GM12878 (cell line): Measurements from ENCODE around the gene ANKIB1. TPM values are rescaled to one million over a fixed set of nuclear protein-coding genes. Genes with fewer than 3 reads are reported as not detected.

Experiments used
- ATAC-seq: fragments of 200-7000 bp; cut with Tn5 transposase; 3 replicates; pipeline ENCODE4 v1.9.1; 2020; ENCODE audit warnings: mild to moderate bottlenecking, moderate library complexity
- BruUV-seq: library from RNA; stranded (reverse); fragments of 400-500 nt; replicated peaks from 2 replicates; lab custom pipeline; 2021; lab: Mats Ljungman, UMichigan
- CTCF ChIA-PET: fragments of 300-600 bp; sonication (Branson Sonifier 250); formaldehyde crosslinking; extraction: SDS; loops from one replicate; lab custom pipeline; 2021; ENCODE audit warnings: inconsistent platforms; lab: Yijun Ruan, JAX
- POLR2A ChIA-PET: fragments of 350-600 bp; formaldehyde crosslinking; extraction: SDS; loops from one replicate; lab custom pipeline; 2021; ENCODE audit warnings: inconsistent platforms; lab: Charles Lee
- RAD21 ChIA-PET: fragments of 300-600 bp; sonication (Branson Sonifier 250); formaldehyde crosslinking; loops from one replicate; lab custom pipeline; 2023; ENCODE audit warnings: antibody characterized with exemption; ENCODE audit not compliant: unreplicated experiment; lab: Charles Lee
- SMC1A ChIA-PET: fragments of 300-600 bp; sonication (Branson Sonifier 250); formaldehyde crosslinking; loops from one replicate; lab custom pipeline; 2023; ENCODE audit not compliant: unreplicated experiment, uncharacterized antibody; lab: Charles Lee
- DNase-seq: peaks from one replicate; pipeline ENCODE4 v3.0.0-alpha.2; 2011; ENCODE audit warnings: low read depth, low spot score
- FAIRE-seq: peaks from 3 replicates; lab custom pipeline; 2011; peaks lifted over from hg19 to GRCh38; lab: Jason Lieb, UNC
- H2AFZ ChIP-seq: 2 replicates; pipeline ENCODE4 v1.6.0; 2011; ENCODE audit warnings: low read depth, low read length, control low read depth; ENCODE audit not compliant: control insufficient read depth
- H3K27ac ChIP-seq: 2 replicates; pipeline ENCODE4 v1.5.1; 2011; ENCODE audit warnings: control low read depth; ENCODE audit not compliant: control insufficient read depth, insufficient read depth
- H3K27me3 ChIP-seq, 2 experiments: replicated peaks in 1 of 2; 2 replicates each; pipeline versions ENCODE4 v1.6.0 to v1.6.1; 2011; ENCODE audit warnings: low read length in 1 of 2; ENCODE audit not compliant: control insufficient read depth in 2 of 2, insufficient read depth in 2 of 2
- H3K36me3 ChIP-seq, 2 experiments: 2 replicates each; pipeline ENCODE4 v1.5.1; 2011; ENCODE audit warnings: low read length in 1 of 2; ENCODE audit not compliant: control insufficient read depth in 2 of 2, insufficient read depth in 2 of 2
- H3K4me1 ChIP-seq: 2 replicates; pipeline ENCODE4 v1.6.1; 2011; ENCODE audit warnings: mild to moderate bottlenecking, low read length, moderate library complexity, mixed read lengths; ENCODE audit not compliant: control insufficient read depth, insufficient read depth
- H3K4me2 ChIP-seq: 2 replicates; pipeline ENCODE4 v1.6.0; 2011; ENCODE audit warnings: control low read depth; ENCODE audit not compliant: control insufficient read depth, insufficient read depth
- H3K4me3 ChIP-seq: fragments of 200-600 bp; sonication (generic); 2 replicates; pipeline ENCODE4 v1.5.1; 2016
- H3K79me2 ChIP-seq: 2 replicates; pipeline ENCODE4 v1.6.0; 2011; ENCODE audit warnings: low read length; ENCODE audit not compliant: control insufficient read depth, insufficient read depth
- H3K9ac ChIP-seq: 2 replicates; pipeline ENCODE4 v1.8.0; 2011; ENCODE audit warnings: low read length, control low read depth, mixed read lengths; ENCODE audit not compliant: control insufficient read depth, insufficient read depth
- H3K9me3 ChIP-seq: replicated peaks from 3 replicates; pipeline ENCODE4 v1.5.1; 2011; ENCODE audit warnings: mild to moderate bottlenecking, low read length; ENCODE audit not compliant: control insufficient read depth, insufficient read depth
- H4K20me1 ChIP-seq: 2 replicates; pipeline ENCODE4 v1.6.0; 2011; ENCODE audit not compliant: control insufficient read depth, insufficient read depth
- IRF4 ChIP-seq: IDR thresholded peaks from 2 replicates; pipeline ENCODE4 v1.6.1; 2011; ENCODE audit warnings: low read depth, low read length
- JUNB ChIP-seq: IDR thresholded peaks from 2 replicates; pipeline ENCODE4 v1.6.1; 2016; ENCODE audit warnings: antibody characterized with exemption, mild to moderate bottlenecking
- USF1 ChIP-seq: IDR thresholded peaks from 2 replicates; pipeline ENCODE4 v1.6.1; 2011; ENCODE audit warnings: borderline replicate concordance, low read depth, mild to moderate bottlenecking, moderate library complexity, mixed read lengths, low read length; ENCODE audit not compliant: insufficient read depth; ENCODE audit errors: extremely low read length
- WGBS: methylation state at CpG from one replicate; pipeline ENCODE4 v1.1.6; 2016; ENCODE audit warnings: low lambda C conversion rate; ENCODE audit not compliant: insufficient replicate concordance, insufficient coverage; ENCODE audit errors: missing lambda C conversion rate; 5-methylcytosine and 5-hydroxymethylcytosine counted together
- in situ Hi-C: fragments of 300-500 bp; cut with MboI; formaldehyde crosslinking; loops from 9 replicates; pipeline ENCODE4 v1.14.3; 2018; ENCODE audit warnings: mixed read lengths
- intact Hi-C: fragments of 100-400 bp; cut with micrococcal nuclease; formaldehyde crosslinking; loops from one replicate; pipeline ENCODE4 v1.14.2; 2022; ENCODE audit not compliant: unreplicated experiment
- polyA plus RNA-seq, 11 experiments: library from polyadenylated mRNA; depleted of rRNA in 4 of 11; unstranded in 6 of 11; stranded (reverse) in 5 of 11; fragments of >200 nt; fragmentation: Nextera tagmentation in 4 of 11; fragmentation: Illumina TruSeq in 1 of 11; extraction: Ambion mirVana in 4 of 11; extraction: Trizol in 1 of 11; gene quantifications; 1 replicate in 1 of 11; 2 replicates in 10 of 11; pipeline versions ENCODE4 v1.2.1 to v1.2.3, GENCODE V29; 2011 to 2016; ENCODE audit warnings: inconsistent platforms in 2 of 11, missing spikeins in 2 of 11, low read depth in 1 of 11
- total RNA-seq, 4 experiments: library from RNA; depleted of rRNA in 3 of 4; stranded (reverse); fragments of >200 nt in 3 of 4; fragmentation: Illumina TruSeq in 1 of 4; extraction: Trizol in 1 of 4; gene quantifications; 2 replicates each; pipeline versions ENCODE4 v1.2.1 to v1.2.3, GENCODE V29; 2013 to 2021

ANKIB1 gene
- total and polyA plus RNA-seq, 10 of the 15 experiments (the other 5 are each of a cell fraction or from before 2014, with no cell fraction given), result 9.0 to 54.0 (median 21.9) TPM

GRCh38 chr7:92292981-92293380 is 47.2 kb downstream of the ANKIB1 start:
- H3K4me1 ChIP-seq, result peaks cover 21% of the 10 kb centered on the region
- H3K4me3 ChIP-seq, result no peak overlapping the region
- H2AFZ ChIP-seq, result no peak overlapping the region
- no TSS peak for BruUV-seq
- H3K27ac ChIP-seq, result no peak overlapping the region
- ChIA-PET SMC1A (interaction anchor here (0.7 to 3.3 kb wide), 6 partner anchors 9 to 53 kb away, joined by 3 to 13 read pairs (median 12); no protein-coding TSS in a partner anchor), RAD21 (interaction anchor here (0.7 to 1.6 kb wide), 2 partner anchors 46 to 157 kb away, joined by 3 to 11 read pairs; partner anchors contain the start of genes ANKIB1 and KRIT1)
- H3K36me3 ChIP-seq, result peaks cover 0 to 2% of the 10 kb centered on the region in 2 experiments; a peak in 1 of 4 replicates
- peak overlapping the region; percentile 38; the same call in 1 of the 2 replicates for H3K4me2 ChIP-seq
- no peaks in the 10 kb centered on the region for H3K27me3 ChIP-seq
- no peak for TF ChIP-seq IRF4
- TF ChIP-seq, all 136 proteins: peak for 0
- in situ Hi-C loops (no loop called here), intact Hi-C loops (no loop called here)
- ChIA-PET POLR2A (interaction anchor here (1.2 to 2.1 kb wide), 2 partner anchors 12 to 46 kb away, joined by 3 to 6 read pairs; partner anchors contain the start of genes ANKIB1 and KRIT1), CTCF (interaction anchor here (0.8 to 2.4 kb wide), 7 partner anchors 9 to 412 kb away, joined by 3 to 6 read pairs (median 4); partner anchors contain the start of gene MTERF1)
- Histone ChIP-seq H3K9ac (no peak overlapping the region), H4K20me1 (no peaks in the 10 kb centered on the region), H3K9me3 (no peaks in the 10 kb centered on the region; the same call in 2 of the 3 replicates), H3K79me2 (peaks cover 42% of the 10 kb centered on the region)
- 19% methylated on average over 3 of the region's 3 CpGs for WGBS
- DNase-seq (no peak), ATAC-seq (peak; percentile 72), FAIRE-seq (no peak)

GRCh38 chr7:92293896-92294590 is 48.3 kb downstream of the ANKIB1 start:
- Histone ChIP-seq H3K4me2 (no peak overlapping the region), H3K27ac (no peak overlapping the region), H3K9ac (no peak overlapping the region), H3K4me1 (peaks cover 21% of the 10 kb centered on the region), H3K4me3 (no peak overlapping the region), H3K9me3 (no peaks in the 10 kb centered on the region; the same call in 2 of the 3 replicates), H3K79me2 (peaks cover 39% of the 10 kb centered on the region), H3K36me3 (peaks cover 0 to 2% of the 10 kb centered on the region in 2 experiments; a peak in 2 of 4 replicates), H2AFZ (no peak overlapping the region), H3K27me3 (no peaks in the 10 kb centered on the region), H4K20me1 (no peaks in the 10 kb centered on the region)
- ChIA-PET RAD21 (interaction anchor here (1.6 kb wide), 1 partner anchor 47 kb away, joined by 11 read pairs; the partner anchor contains the start of genes ANKIB1 and KRIT1), POLR2A (interaction anchor here (2.1 kb wide), 1 partner anchor 48 kb away, joined by 6 read pairs; the partner anchor contains the start of genes ANKIB1 and KRIT1), SMC1A (interaction anchor here (1.4 to 2.7 kb wide), 3 partner anchors 11 to 15 kb away, joined by 5 to 12 read pairs (median 12); no protein-coding TSS in a partner anchor), CTCF (interaction anchor here (2.4 kb wide), 1 partner anchor 15 kb away, joined by 6 read pairs; no protein-coding TSS in a partner anchor)
- 91% methylated on average over 2 of the region's 2 CpGs for WGBS
- in situ Hi-C loops (no loop called here), intact Hi-C loops (no loop called here)
- no peak for TF ChIP-seq JUNB
- no peak for TF ChIP-seq USF1
- no peak for FAIRE-seq
- no TSS peak for BruUV-seq
- no peak for DNase-seq
- ATAC-seq, result no peak
